Vein endothelial cell (primary cell): ENCODE data around the gene ISCU. TPM values are rescaled to one million over a fixed set of nuclear protein-coding genes. Genes with fewer than 3 reads are reported as not detected.

Experiments used
- total RNA-seq: library from RNA; depleted of rRNA; stranded (reverse); fragments of >200 nt; gene quantifications from 2 replicates; pipeline ENCODE4 v1.2.3, GENCODE V29; 2012

Gene ISCU
- total RNA-seq = 72.8 and 77.0 TPM in 2 replicates

GRCh38 chr12:108562348-108563135, at the start of gene ISCU:
Gene ISCU, plus strand, starts transcription at chr12:108562596. Its CDS starts 27 bp downstream, at chr12:108562623.

GRCh38 chr12:108514973-108515814, 47.2 kb upstream of the ISCU start, which contains the start of gene FICD:
Gene FICD, plus strand, starts transcription at chr12:108515277. Its CDS starts 1,696 bp downstream, at chr12:108516973.

GRCh38 chr12:108560752-108561719, 1.4 kb upstream of the ISCU start, which contains the start of gene SART3:
Gene SART3, minus strand, starts transcription at chr12:108561173. Its CDS starts 19 bp downstream, at chr12:108561154.

GRCh38 chr12:108597559-108598471, 35.4 kb downstream of the ISCU start, which contains the start of gene TMEM119:
Gene TMEM119, minus strand, starts transcription at chr12:108598084. Its CDS starts 5,701 bp downstream, at chr12:108592383.

Other genes starting within 250 kb of the ISCU start
- under 0.01 and 0.10 TPM in 2 replicates for gene CMKLR1, start 223.3 kb upstream of the ISCU start, total RNA-seq
- 5.9 and 8.1 TPM in 2 replicates for gene FICD, start 47.3 kb upstream of the ISCU start, total RNA-seq
- gene SART3, start 1.4 kb upstream of the ISCU start, total RNA-seq = 42.1 and 46.5 TPM in 2 replicates
- under 0.01 and 0.10 TPM in 2 replicates for gene TMEM119, start 35.5 kb downstream of the ISCU start, total RNA-seq
- 0.29 TPM in 1 of 2 replicates, not detected in the other for gene SELPLG, start 71.3 kb downstream of the ISCU start, total RNA-seq
- 208 and 214 TPM in 2 replicates for gene CORO1C, start 168.9 kb downstream of the ISCU start, total RNA-seq